Gastrocnemius medialis (tissue), 4 donors: Measurements from ENCODE around the gene PRRT1.

Experiments
- POLR2A ChIP-seq, 2 donors: fragments of 450-650 bp; IDR thresholded peaks; one replicate each; pipeline ENCODE4 v1.6.1; 2017; ENCODE audit warnings: antibody characterized with exemption in 2 of 2, mild to moderate bottlenecking in 2 of 2, moderate library complexity in 2 of 2
- TF ChIP-seq, protein P1 (sequence below), 5 experiments: fragments of 450-650 bp in 3 of 5; fragments of 200-600 bp in 2 of 5; sonication (generic) in 2 of 5; IDR thresholded peaks in 4 of 5; conservative IDR thresholded peaks in 1 of 5; 1 replicate in 4 of 5; 2 replicates in 1 of 5; pipeline ENCODE4 v1.5.1; 2016 to 2019; ENCODE audit warnings: antibody characterized with exemption in 5 of 5, mild to moderate bottlenecking in 3 of 5, moderate library complexity in 3 of 5

DNA sequence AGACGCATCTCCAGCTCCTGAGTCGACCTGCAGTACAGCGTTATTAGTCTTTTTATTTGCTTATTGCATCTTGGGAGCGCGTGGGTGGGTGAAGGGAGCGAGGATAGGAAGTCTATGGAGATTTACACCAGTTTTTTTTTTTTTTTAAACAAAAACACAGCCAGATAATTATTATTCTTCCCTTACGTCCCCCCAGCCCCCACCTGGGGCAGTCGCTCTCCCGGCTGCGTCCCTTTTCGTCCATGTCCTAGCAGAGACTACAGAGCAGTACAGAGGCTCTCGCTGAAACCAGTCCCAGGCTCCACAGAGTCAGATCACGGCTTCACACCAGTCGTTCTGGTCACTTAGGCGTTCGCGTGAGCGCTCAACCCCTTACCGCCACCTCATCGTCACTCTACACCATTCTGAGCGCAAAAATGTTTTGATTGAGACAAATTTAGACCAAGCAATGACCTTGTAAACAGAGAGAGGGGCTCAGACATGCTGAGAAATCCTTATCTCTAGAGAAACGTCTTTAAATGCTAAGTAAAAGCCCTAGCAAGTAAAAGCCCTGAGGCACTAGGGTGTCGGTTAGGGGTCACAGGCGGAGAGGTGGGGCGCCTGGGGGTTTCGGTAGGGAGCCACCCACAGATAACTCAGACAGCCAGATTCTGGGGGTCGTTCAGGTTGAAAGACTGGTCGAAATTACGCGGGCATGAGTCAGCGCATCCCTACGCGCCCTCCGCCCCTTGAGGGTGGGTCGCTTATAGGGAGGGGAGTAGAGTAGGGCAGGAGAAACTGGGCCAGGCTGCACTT is 1.2 kb upstream of the PRRT1 start:
- TF ChIP-seq, protein P1, sequence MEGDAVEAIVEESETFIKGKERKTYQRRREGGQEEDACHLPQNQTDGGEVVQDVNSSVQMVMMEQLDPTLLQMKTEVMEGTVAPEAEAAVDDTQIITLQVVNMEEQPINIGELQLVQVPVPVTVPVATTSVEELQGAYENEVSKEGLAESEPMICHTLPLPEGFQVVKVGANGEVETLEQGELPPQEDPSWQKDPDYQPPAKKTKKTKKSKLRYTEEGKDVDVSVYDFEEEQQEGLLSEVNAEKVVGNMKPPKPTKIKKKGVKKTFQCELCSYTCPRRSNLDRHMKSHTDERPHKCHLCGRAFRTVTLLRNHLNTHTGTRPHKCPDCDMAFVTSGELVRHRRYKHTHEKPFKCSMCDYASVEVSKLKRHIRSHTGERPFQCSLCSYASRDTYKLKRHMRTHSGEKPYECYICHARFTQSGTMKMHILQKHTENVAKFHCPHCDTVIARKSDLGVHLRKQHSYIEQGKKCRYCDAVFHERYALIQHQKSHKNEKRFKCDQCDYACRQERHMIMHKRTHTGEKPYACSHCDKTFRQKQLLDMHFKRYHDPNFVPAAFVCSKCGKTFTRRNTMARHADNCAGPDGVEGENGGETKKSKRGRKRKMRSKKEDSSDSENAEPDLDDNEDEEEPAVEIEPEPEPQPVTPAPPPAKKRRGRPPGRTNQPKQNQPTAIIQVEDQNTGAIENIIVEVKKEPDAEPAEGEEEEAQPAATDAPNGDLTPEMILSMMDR (IDR thresholded peaks at IDR 0.05 in 4 of 5, conservative IDR thresholded peaks at IDR 0.05 in 1 of 5), result no peak
- no peak for TF ChIP-seq POLR2A (IDR thresholded peaks at IDR 0.05)
